ENCODE measurements around the gene ASPSCR1. TPM values are rescaled to one million over a fixed set of nuclear protein-coding genes. Genes with fewer than 3 reads are reported as not detected.

ASPSCR1 gene
- total and polyA plus RNA-seq, 2 of the 8 experiments (the other 6 are each of a cell fraction or from before 2014, with no cell fraction given) = 33.3 to 43.7 TPM

GRCh38 chr17:82059272-82060000 lies 82.0 kb downstream of the ASPSCR1 start:
- Histone ChIP-seq H2BK20ac (ENCODE audit: low read length) (no peak overlapping the region), H3K23ac (ENCODE audit: insufficient read length) (no peak overlapping the region), H3K79me2 (ENCODE audit: control insufficient read depth in 1 of 2, insufficient read depth in 2 of 2, low read length in 2 of 2) (no peaks in the 10 kb centered on the region), H2BK5ac (ENCODE audit: low read depth, low read length) (no peak overlapping the region), H2BK15ac (ENCODE audit: low read length) (no peak overlapping the region), H3K4me1 (replicated peaks in 1 of 4; ENCODE audit: control insufficient read depth in 3 of 4, insufficient read depth in 4 of 4, low read length in 3 of 4) (peaks cover 0 to under 1% (median 0%) of the 10 kb centered on the region in 4 experiments; a peak in 1 of 7 replicates), H3K27ac (ENCODE audit: low read depth, low read length) (no peak overlapping the region), H3K36me3 (ENCODE audit: control insufficient read depth in 2 of 4, insufficient read depth in 4 of 4, low read length in 3 of 4) (peaks cover 15 to 38% (median 34%) of the 10 kb centered on the region in 4 experiments), H2AK5ac (ENCODE audit: low read depth, low read length) (no peak overlapping the region), H4K91ac (replicated peaks; ENCODE audit: insufficient read length, low read length) (no peak overlapping the region), H3K18ac (ENCODE audit: extremely low read depth, low read length) (no peak overlapping the region), H3K9ac (replicated peaks in 1 of 4; ENCODE audit: extremely low read depth in 1 of 4, low read depth in 3 of 4, low read length in 3 of 4) (no peak overlapping the region; a peak in 1 of 7 replicates), H3K4me2 (ENCODE audit: insufficient read depth in 1 of 2, low read depth in 2 of 2, low read length in 2 of 2) (no peak overlapping the region), H2BK12ac (ENCODE audit: low read depth, low read length) (no peak overlapping the region), H2AFZ (ENCODE audit: low read length) (no peak overlapping the region), H3K27me3 (replicated peaks in 1 of 4; ENCODE audit: control insufficient read depth in 3 of 4, extremely low read depth in 1 of 4, insufficient read depth in 3 of 4, low read length in 3 of 4) (no peaks in the 10 kb centered on the region), H3K23me2 (ENCODE audit: low read depth, low read length) (no peaks in the 10 kb centered on the region; the same call in 1 of the 2 replicates), H3K4me3 (ENCODE audit: extremely low read depth in 1 of 4, insufficient read depth in 2 of 4, low read depth in 3 of 4, low read length in 4 of 4) (no peak overlapping the region), H4K8ac (ENCODE audit: extremely low read depth, insufficient read depth, low read length) (peak overlapping the region; percentile 68; the same call in 1 of the 2 replicates), H2BK120ac (replicated peaks; ENCODE audit: low read depth, low read length) (no peak overlapping the region), H4K20me1 (replicated peaks in 1 of 2; ENCODE audit: control insufficient read depth in 1 of 2, insufficient read depth in 2 of 2, low read length in 2 of 2) (peaks cover 0 to 22% of the 10 kb centered on the region in 2 experiments), H3K79me1 (ENCODE audit: low read depth, low read length) (peaks cover 1% of the 10 kb centered on the region; the same call in 1 of the 2 replicates), H3K4ac (replicated peaks; ENCODE audit: insufficient read length, low read depth, low read length) (no peak overlapping the region), H3K9me3 (ENCODE audit: insufficient read depth in 2 of 2, low read depth in 1 of 2, low read length in 1 of 2) (no peaks in the 10 kb centered on the region), H4K5ac (ENCODE audit: insufficient read length, low read depth, low read length) (no peak overlapping the region), H3K56ac (replicated peaks; ENCODE audit: insufficient read length, low read depth, low read length) (no peak overlapping the region), H3K14ac (ENCODE audit: insufficient read length) (no peak overlapping the region)
- TF ChIP-seq TAF1 (IDR thresholded peaks at IDR 0.05; ENCODE audit: low read depth, low read length) (no peak), POLR2A (IDR thresholded peaks at IDR 0.05; ENCODE audit: control extremely low read depth in 1 of 2, low read depth in 2 of 2, low read length in 2 of 2) (peak in 1 of 2 experiments; percentile 55; a peak in 1 of 3 replicates), CHD1 (IDR thresholded peaks at IDR 0.05; ENCODE audit: low read depth, low read length) (no peak), CREB1 (IDR thresholded peaks at IDR 0.05) (no peak), POLR2AphosphoS5 (IDR thresholded peaks at IDR 0.05; ENCODE audit: low read depth, low read length) (peak; percentile 15; the same call in 1 of the 2 replicates), BRCA1 (IDR thresholded peaks at IDR 0.05; ENCODE audit: low read depth, low read length) (no peak), JUN (IDR thresholded peaks at IDR 0.05; ENCODE audit: low read depth, low read length) (no peak), TBP (IDR thresholded peaks at IDR 0.05; ENCODE audit: low read depth, low read length) (no peak), ZNF274 (IDR thresholded peaks at IDR 0.05; ENCODE audit: borderline replicate concordance, extremely low read depth, low read length) (no peak), NRF1 (IDR thresholded peaks at IDR 0.05; ENCODE audit: low read depth, low read length) (no peak), MAFK (IDR thresholded peaks at IDR 0.05; ENCODE audit: low read depth, low read length) (no peak)
- DNase-seq (ENCODE audit: low read depth in 1 of 2, low spot score in 2 of 2) = no peak
- ChIA-PET POLR2A (ENCODE audit: partially characterized antibody) (interaction anchor here (0.8 to 16.2 kb wide), 16 partner anchors 4 to 350 kb away, joined by 3 to 161 read pairs (median 6); partner anchors contain the start of genes DUS1L, GPS1, RAC3 and RFNG), CTCF (ENCODE audit: partially characterized antibody) (interaction anchor here (0.9 to 1.7 kb wide), 5 partner anchors 10 to 93 kb away, joined by 3 to 8 read pairs (median 4); partner anchors contain the start of gene DCXR)
- WGBS, 2 experiments (ENCODE audit: extremely low coverage in 1 of 2, insufficient coverage in 1 of 2, insufficient read length in 1 of 2, insufficient replicate concordance in 2 of 2, low coverage in 1 of 2, low lambda C conversion rate in 2 of 2, missing lambda C conversion rate in 1 of 2) = 92% methylated on average over 19 of the region's 19 CpGs; no CpG with 5 or more reads in 1 of the 2 experiments
- no peak for FAIRE-seq
